Body of pancreas (tissue), 4 donors: ENCODE measurements around the gene COMMD10.
A peak's percentile ranks its signal among the peaks of the same experiment; 100 is the strongest.

Source experiments
- CTCF ChIP-seq, 7 experiments: fragments of 450-650 bp in 4 of 7; fragments of 200-600 bp in 3 of 7; sonication (generic) in 3 of 7; IDR thresholded peaks; one replicate each; pipeline ENCODE4 v1.5.1; 2016 to 2019; ENCODE audit warnings: antibody characterized with exemption in 7 of 7
- POLR2A ChIP-seq, 3 donors: fragments of 450-650 bp; IDR thresholded peaks; one replicate each; pipeline ENCODE4 v1.6.1; 2016; ENCODE audit warnings: antibody characterized with exemption in 3 of 3, mild to moderate bottlenecking in 2 of 3

GRCh38 chr5:116137544-116138378, 52.9 kb downstream of the COMMD10 start:
- TF ChIP-seq POLR2A (IDR thresholded peaks at IDR 0.05) (no peak), CTCF (IDR thresholded peaks at IDR 0.05) (peak; percentile 45 to 81 (median 77))
